ENCODE results near the gene SRP14. TPM values are rescaled to one million over a fixed set of nuclear protein-coding genes. Genes with fewer than 3 reads are reported as not detected.

Gene SRP14
- total and polyA plus RNA-seq, 4 donors, result 136 to 421 (median 272) TPM

DNA sequence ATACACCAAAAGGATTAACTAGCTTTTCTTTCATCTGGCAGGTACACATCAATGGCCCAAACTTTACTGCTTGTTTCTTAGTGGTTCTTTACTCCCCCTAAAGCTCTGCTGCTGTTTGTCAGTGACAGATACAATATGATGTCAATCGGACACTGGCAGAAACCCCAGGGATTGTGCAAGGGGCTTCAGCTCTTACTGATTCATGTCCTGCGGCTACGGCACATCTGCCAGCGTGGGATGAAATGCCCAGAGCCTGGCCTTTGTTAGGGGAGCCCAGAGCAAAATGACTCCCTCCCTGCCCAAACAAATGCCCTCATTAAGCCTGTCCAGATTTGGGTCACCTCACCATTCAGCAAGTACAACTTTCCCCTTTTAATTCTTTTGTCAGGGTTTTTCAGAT, 28.3 kb downstream of the SRP14 start:
- H3K36me3 ChIP-seq (ENCODE audit: control insufficient read depth in 4 of 4, insufficient read depth in 4 of 4, low read length in 4 of 4), result peaks cover 26 to 45% (median 35%) of the 10 kb centered on the region in 4 donors
- 61 to 81% methylated on average over 4 of the region's 4 CpGs for WGBS, 2 donors
- H3K9ac ChIP-seq (ENCODE audit: insufficient read depth in 1 of 2, low read length in 2 of 2), result peak overlapping the region in 1 of 2 donors; percentile 7
- no peak overlapping the region for H3K27ac ChIP-seq (ENCODE audit: low read depth in 1 of 2, low read length in 1 of 2)
- no peak for ATAC-seq (ENCODE audit: insufficient read depth, low FRiP score)
- TF ChIP-seq, protein P1, sequence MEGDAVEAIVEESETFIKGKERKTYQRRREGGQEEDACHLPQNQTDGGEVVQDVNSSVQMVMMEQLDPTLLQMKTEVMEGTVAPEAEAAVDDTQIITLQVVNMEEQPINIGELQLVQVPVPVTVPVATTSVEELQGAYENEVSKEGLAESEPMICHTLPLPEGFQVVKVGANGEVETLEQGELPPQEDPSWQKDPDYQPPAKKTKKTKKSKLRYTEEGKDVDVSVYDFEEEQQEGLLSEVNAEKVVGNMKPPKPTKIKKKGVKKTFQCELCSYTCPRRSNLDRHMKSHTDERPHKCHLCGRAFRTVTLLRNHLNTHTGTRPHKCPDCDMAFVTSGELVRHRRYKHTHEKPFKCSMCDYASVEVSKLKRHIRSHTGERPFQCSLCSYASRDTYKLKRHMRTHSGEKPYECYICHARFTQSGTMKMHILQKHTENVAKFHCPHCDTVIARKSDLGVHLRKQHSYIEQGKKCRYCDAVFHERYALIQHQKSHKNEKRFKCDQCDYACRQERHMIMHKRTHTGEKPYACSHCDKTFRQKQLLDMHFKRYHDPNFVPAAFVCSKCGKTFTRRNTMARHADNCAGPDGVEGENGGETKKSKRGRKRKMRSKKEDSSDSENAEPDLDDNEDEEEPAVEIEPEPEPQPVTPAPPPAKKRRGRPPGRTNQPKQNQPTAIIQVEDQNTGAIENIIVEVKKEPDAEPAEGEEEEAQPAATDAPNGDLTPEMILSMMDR (IDR thresholded peaks at IDR 0.05; ENCODE audit: control extremely low read depth, extremely low read depth), result no peak
- H3K9me3 ChIP-seq (ENCODE audit: control insufficient read depth in 4 of 4, insufficient read depth in 3 of 4, low read length in 3 of 4), result peaks cover 0 to 6% (median 2%) of the 10 kb centered on the region in 4 donors
- H3K4me1 ChIP-seq (ENCODE audit: control insufficient read depth in 5 of 5, insufficient read depth in 5 of 5, low read length in 5 of 5), result no peaks in the 10 kb centered on the region
- DNase-seq, result peak; percentile 18 to 73 (median 43)
- no peak overlapping the region for H3K4me3 ChIP-seq
- H3K27me3 ChIP-seq (ENCODE audit: control insufficient read depth in 3 of 3, insufficient read depth in 3 of 3, low read length in 2 of 3), result no peaks in the 10 kb centered on the region

DNA sequence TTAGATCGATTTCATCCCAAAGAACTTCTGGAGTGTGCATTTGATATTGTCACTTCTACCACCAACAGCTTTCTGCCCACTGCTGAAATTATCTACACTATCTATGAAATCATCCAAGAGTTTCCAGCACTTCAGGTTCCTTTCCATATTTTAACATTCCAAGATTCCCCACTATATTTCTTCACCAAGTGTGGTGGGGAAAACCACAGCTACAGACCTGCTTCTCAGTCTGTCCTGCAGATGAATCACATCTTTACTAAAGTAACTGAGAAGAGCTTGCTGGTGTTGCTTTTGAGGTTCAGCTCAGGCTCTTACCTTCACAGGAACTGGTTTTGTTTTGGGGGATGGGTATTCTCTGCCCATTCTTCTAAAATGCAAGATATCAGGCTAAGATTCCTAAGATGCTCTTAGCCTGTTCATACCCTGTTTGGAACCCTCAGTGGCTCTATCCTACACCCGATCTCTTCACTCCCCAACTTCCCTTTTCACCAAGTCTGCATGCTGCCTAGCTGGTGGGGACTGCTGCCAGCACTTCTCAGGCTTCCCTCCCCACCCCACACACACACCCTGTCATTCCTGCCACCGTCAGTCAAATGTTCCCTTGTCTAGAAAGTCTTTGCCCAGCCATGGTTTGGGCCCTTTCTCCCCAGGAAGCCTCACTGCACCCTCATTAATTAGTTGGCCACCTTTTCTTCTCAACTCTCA, 30.8 kb downstream of the SRP14 start:
- H3K4me1 ChIP-seq (ENCODE audit: control insufficient read depth in 5 of 5, insufficient read depth in 5 of 5, low read length in 5 of 5), result no peaks in the 10 kb centered on the region
- DNase-seq (no peak), ATAC-seq (ENCODE audit: insufficient read depth, low FRiP score) (no peak)
- TF ChIP-seq, protein P1 (IDR thresholded peaks at IDR 0.05; ENCODE audit: control extremely low read depth, extremely low read depth), result no peak
- no peaks in the 10 kb centered on the region for H3K9me3 ChIP-seq (ENCODE audit: control insufficient read depth in 4 of 4, insufficient read depth in 3 of 4, low read length in 3 of 4)
- WGBS, 2 donors, result 71 to 78% methylated on average over 3 of the region's 3 CpGs
- no peaks in the 10 kb centered on the region for H3K27me3 ChIP-seq (ENCODE audit: control insufficient read depth in 3 of 3, insufficient read depth in 3 of 3, low read length in 2 of 3)
- no peak overlapping the region for H3K4me3 ChIP-seq
- H3K36me3 ChIP-seq (ENCODE audit: control insufficient read depth in 4 of 4, insufficient read depth in 4 of 4, low read length in 4 of 4), result peaks cover 22 to 47% (median 35%) of the 10 kb centered on the region in 4 donors
- H3K27ac ChIP-seq (ENCODE audit: low read depth in 1 of 2, low read length in 1 of 2), result no peak overlapping the region
- H3K9ac ChIP-seq (ENCODE audit: insufficient read depth in 1 of 2, low read length in 2 of 2), result no peak overlapping the region

DNA sequence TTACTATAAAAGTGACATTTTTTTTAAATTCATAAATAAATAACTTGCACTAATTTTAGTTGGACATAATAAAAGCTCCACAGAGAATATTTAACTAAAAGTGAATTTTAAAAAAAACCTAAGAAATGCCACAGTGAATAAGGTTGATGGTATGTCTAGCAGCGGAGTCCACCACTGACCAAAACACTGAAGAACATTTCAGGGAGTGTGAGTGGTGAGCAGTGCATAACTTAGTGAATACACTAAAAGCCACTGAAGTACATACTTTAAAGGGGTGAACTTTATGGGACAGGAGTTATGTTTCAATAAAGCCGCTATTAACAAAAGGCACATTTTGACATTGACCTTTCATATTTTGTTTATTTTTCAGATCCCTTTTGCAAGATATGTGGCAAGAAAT, 32.3 kb downstream of the SRP14 start:
- DNase-seq (no peak), ATAC-seq (ENCODE audit: insufficient read depth, low FRiP score) (no peak)
- no peak overlapping the region for H3K27ac ChIP-seq (ENCODE audit: low read depth in 1 of 2, low read length in 1 of 2)
- no peak overlapping the region for H3K4me3 ChIP-seq
- no peak overlapping the region for H3K9ac ChIP-seq (ENCODE audit: insufficient read depth in 1 of 2, low read length in 2 of 2)
- H3K4me1 ChIP-seq (ENCODE audit: control insufficient read depth in 5 of 5, insufficient read depth in 5 of 5, low read length in 5 of 5), result no peaks in the 10 kb centered on the region
- TF ChIP-seq, protein P1 (IDR thresholded peaks at IDR 0.05; ENCODE audit: control extremely low read depth, extremely low read depth), result no peak
- no peaks in the 10 kb centered on the region for H3K27me3 ChIP-seq (ENCODE audit: control insufficient read depth in 3 of 3, insufficient read depth in 3 of 3, low read length in 2 of 3)
- H3K36me3 ChIP-seq (ENCODE audit: control insufficient read depth in 4 of 4, insufficient read depth in 4 of 4, low read length in 4 of 4), result peaks cover 25 to 48% (median 37%) of the 10 kb centered on the region in 4 donors
- H3K9me3 ChIP-seq (ENCODE audit: control insufficient read depth in 4 of 4, insufficient read depth in 3 of 4, low read length in 3 of 4), result no peaks in the 10 kb centered on the region
- 95 to 97% methylated on average over 2 of the region's 2 CpGs for WGBS, 2 donors

Data from lung (tissue), 12 donors.